HEK293 (cell line): Measurements from ENCODE around the gene PDE1C.

Source experiments
- CTCF ChIA-PET: fragments of 350-600 bp; formaldehyde crosslinking; extraction: SDS; loops from one replicate; lab custom pipeline; 2021; ENCODE audit warnings: antibody characterized with exemption; lab: Yijun Ruan, JAX
- POLR2A ChIA-PET: fragments of 300-600 bp; formaldehyde crosslinking; extraction: SDS; loops from one replicate; lab custom pipeline; 2020; ENCODE audit warnings: antibody characterized with exemption, inconsistent platforms; lab: Yijun Ruan, JAX
- H3K27ac ChIP-seq: fragments of 200-500 bp; sonication (Bioruptor generic); 2 replicates; pipeline ENCODE4 v1.5.1; 2014; ENCODE audit warnings: low read depth, low read length, control low read depth, inconsistent platforms; ENCODE audit errors: extremely low read depth
- H3K36me3 ChIP-seq, 2 experiments: fragments of 200-500 bp in 1 of 2; sonication (Bioruptor generic) in 1 of 2; 1 replicate in 1 of 2; 2 replicates in 1 of 2; pipeline ENCODE4 v1.5.1; 2014 to 2017; ENCODE audit warnings: inconsistent platforms in 2 of 2, low read length in 2 of 2; ENCODE audit not compliant: control insufficient read depth in 2 of 2, insufficient read depth in 1 of 2
- H3K4me1 ChIP-seq: fragments of 200-500 bp; sonication (Bioruptor generic); 2 replicates; pipeline ENCODE4 v1.5.1; 2014; ENCODE audit warnings: mild to moderate bottlenecking, low read length, inconsistent platforms; ENCODE audit not compliant: control insufficient read depth, insufficient read depth
- H3K4me3 ChIP-seq: 2 replicates; pipeline ENCODE4 v1.5.1; 2011; ENCODE audit warnings: low read depth, mild to moderate bottlenecking, control low read depth, low read length, moderate library complexity
- H3K9me3 ChIP-seq: fragments of 200-500 bp; sonication (Bioruptor generic); 2 replicates; pipeline ENCODE4 v1.5.1; 2014; ENCODE audit warnings: low read depth, low read length, inconsistent platforms; ENCODE audit not compliant: control insufficient read depth, insufficient read depth
- GFI1B ChIP-seq: fragments of 450-650 bp; formaldehyde crosslinking; IDR thresholded peaks from 2 replicates; pipeline ENCODE4 v1.5.1; 2016; ENCODE audit warnings: missing biosample characterization, missing genetic modification characterization
- SP3 ChIP-seq: fragments of 450-650 bp; formaldehyde crosslinking; IDR thresholded peaks from 2 replicates; pipeline ENCODE4 v1.5.1; 2016; ENCODE audit warnings: missing biosample characterization, missing genetic modification characterization
- ZBTB17 ChIP-seq: fragments of 450-650 bp; formaldehyde crosslinking; IDR thresholded peaks from 2 replicates; pipeline ENCODE4 v1.5.1; 2016; ENCODE audit warnings: missing biosample characterization, missing genetic modification characterization
- ZFP41 ChIP-seq: fragments of 450-650 bp; formaldehyde crosslinking; IDR thresholded peaks from 2 replicates; pipeline ENCODE4 v1.5.1; 2016; ENCODE audit warnings: missing biosample characterization, missing genetic modification characterization, borderline replicate concordance
- ZNF16 ChIP-seq: fragments of 450-650 bp; formaldehyde crosslinking; IDR thresholded peaks from 2 replicates; pipeline ENCODE4 v1.5.1; 2016; ENCODE audit warnings: low read depth, missing biosample characterization, missing genetic modification characterization
- ZNF169 ChIP-seq: fragments of 450-650 bp; formaldehyde crosslinking; IDR thresholded peaks from 2 replicates; pipeline ENCODE4 v1.5.1; 2016; ENCODE audit warnings: missing biosample characterization, missing genetic modification characterization
- ZNF175 ChIP-seq: fragments of 450-650 bp; formaldehyde crosslinking; IDR thresholded peaks from 2 replicates; pipeline ENCODE4 v1.5.1; 2016; ENCODE audit warnings: missing biosample characterization, missing genetic modification characterization
- ZNF2 ChIP-seq: fragments of 450-650 bp; formaldehyde crosslinking; IDR thresholded peaks from 2 replicates; pipeline ENCODE4 v1.5.1; 2016; ENCODE audit warnings: missing biosample characterization, missing genetic modification characterization
- ZNF248 ChIP-seq: fragments of 450-650 bp; formaldehyde crosslinking; IDR thresholded peaks from 2 replicates; pipeline ENCODE4 v1.5.1; 2017; ENCODE audit warnings: missing biosample characterization, missing genetic modification characterization
- ZNF311 ChIP-seq: fragments of 450-650 bp; formaldehyde crosslinking; IDR thresholded peaks from 2 replicates; pipeline ENCODE4 v1.5.1; 2017; ENCODE audit warnings: missing biosample characterization, missing genetic modification characterization, borderline replicate concordance
- ZNF335 ChIP-seq: fragments of 450-650 bp; formaldehyde crosslinking; conservative IDR thresholded peaks from 2 replicates; pipeline ENCODE4 v1.5.1; 2016; ENCODE audit warnings: missing biosample characterization, missing genetic modification characterization
- ZNF350 ChIP-seq: fragments of 450-650 bp; formaldehyde crosslinking; IDR thresholded peaks from 2 replicates; pipeline ENCODE4 v1.5.0; 2017; ENCODE audit warnings: missing biosample characterization, mild to moderate bottlenecking, missing genetic modification characterization
- ZNF660 ChIP-seq: fragments of 450-650 bp; IDR thresholded peaks from 2 replicates; pipeline ENCODE4 v1.5.1; 2018; ENCODE audit warnings: missing biosample characterization, mild to moderate bottlenecking, missing genetic modification characterization
- ZNF664 ChIP-seq: fragments of 450-650 bp; formaldehyde crosslinking; IDR thresholded peaks from 2 replicates; pipeline ENCODE4 v1.5.1; 2016; ENCODE audit warnings: missing biosample characterization, missing genetic modification characterization
- ZNF830 ChIP-seq: fragments of 450-650 bp; IDR thresholded peaks from 2 replicates; pipeline ENCODE4 v1.5.0; 2018; ENCODE audit warnings: missing biosample characterization, missing genetic modification characterization, low read depth, mild to moderate bottlenecking, moderate library complexity
- ZXDB ChIP-seq: fragments of 450-650 bp; formaldehyde crosslinking; IDR thresholded peaks from 2 replicates; pipeline ENCODE4 v1.5.1; 2016; ENCODE audit warnings: missing biosample characterization, missing genetic modification characterization
- TF ChIP-seq, protein P1 (sequence below): fragments of 450-650 bp; formaldehyde crosslinking; IDR thresholded peaks from 2 replicates; pipeline ENCODE4 v1.5.1; 2016; ENCODE audit warnings: missing biosample characterization, missing genetic modification characterization
- TF ChIP-seq, protein P2 (sequence below): fragments of 450-650 bp; formaldehyde crosslinking; IDR thresholded peaks from 2 replicates; pipeline ENCODE4 v1.5.1; 2016; ENCODE audit warnings: missing biosample characterization, missing genetic modification characterization
- TF ChIP-seq, protein P3 (sequence below): fragments of 450-650 bp; formaldehyde crosslinking; IDR thresholded peaks from 2 replicates; pipeline ENCODE4 v1.5.1; 2016; ENCODE audit warnings: missing biosample characterization, missing genetic modification characterization
- TF ChIP-seq, protein P4 (sequence below): fragments of 450-650 bp; formaldehyde crosslinking; IDR thresholded peaks from 2 replicates; pipeline ENCODE4 v1.5.1; 2016; ENCODE audit warnings: missing biosample characterization, missing genetic modification characterization

PDE1C gene

DNA sequence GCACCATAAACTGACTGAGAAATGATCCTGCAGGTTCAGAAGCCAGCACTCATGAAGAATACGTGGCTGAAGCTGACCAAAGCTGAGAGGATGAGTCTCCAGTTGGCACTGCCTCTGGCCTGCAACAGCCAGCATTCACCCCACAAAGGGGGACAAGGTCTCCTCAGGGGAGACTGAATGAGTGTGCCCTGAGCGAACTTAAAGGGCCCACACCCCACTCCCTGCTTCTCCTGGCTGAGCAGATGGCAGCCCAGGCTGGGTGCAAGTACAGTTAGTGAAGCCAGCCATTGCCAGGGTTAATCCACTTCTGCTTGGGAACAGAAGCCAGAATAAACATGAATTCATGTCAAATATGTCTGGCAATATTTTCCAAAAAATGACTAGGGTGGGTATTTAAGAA, 285.1 kb downstream of the PDE1C start:
- POLR2A ChIA-PET = no interaction called here
- Histone ChIP-seq H3K9me3 (no peaks in the 10 kb centered on the region), H3K27ac (no peak overlapping the region), H3K4me1 (no peaks in the 10 kb centered on the region), H3K4me3 (no peak overlapping the region), H3K36me3 (no peaks in the 10 kb centered on the region)
- TF ChIP-seq ZNF311 (tag by site-specific recombination) (no peak), ZNF175 (no peak), ZNF335 (tag by site-specific recombination) (no peak), ZXDB (tag by site-specific recombination) (no peak), SP3 (tag by site-specific recombination) (no peak), ZNF169 (tag by site-specific recombination) (no peak), ZBTB17 (tag by site-specific recombination) (no peak)
- TF ChIP-seq, protein P1, sequence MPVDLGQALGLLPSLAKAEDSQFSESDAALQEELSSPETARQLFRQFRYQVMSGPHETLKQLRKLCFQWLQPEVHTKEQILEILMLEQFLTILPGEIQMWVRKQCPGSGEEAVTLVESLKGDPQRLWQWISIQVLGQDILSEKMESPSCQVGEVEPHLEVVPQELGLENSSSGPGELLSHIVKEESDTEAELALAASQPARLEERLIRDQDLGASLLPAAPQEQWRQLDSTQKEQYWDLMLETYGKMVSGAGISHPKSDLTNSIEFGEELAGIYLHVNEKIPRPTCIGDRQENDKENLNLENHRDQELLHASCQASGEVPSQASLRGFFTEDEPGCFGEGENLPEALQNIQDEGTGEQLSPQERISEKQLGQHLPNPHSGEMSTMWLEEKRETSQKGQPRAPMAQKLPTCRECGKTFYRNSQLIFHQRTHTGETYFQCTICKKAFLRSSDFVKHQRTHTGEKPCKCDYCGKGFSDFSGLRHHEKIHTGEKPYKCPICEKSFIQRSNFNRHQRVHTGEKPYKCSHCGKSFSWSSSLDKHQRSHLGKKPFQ = no peak
- TF ChIP-seq, protein P2, sequence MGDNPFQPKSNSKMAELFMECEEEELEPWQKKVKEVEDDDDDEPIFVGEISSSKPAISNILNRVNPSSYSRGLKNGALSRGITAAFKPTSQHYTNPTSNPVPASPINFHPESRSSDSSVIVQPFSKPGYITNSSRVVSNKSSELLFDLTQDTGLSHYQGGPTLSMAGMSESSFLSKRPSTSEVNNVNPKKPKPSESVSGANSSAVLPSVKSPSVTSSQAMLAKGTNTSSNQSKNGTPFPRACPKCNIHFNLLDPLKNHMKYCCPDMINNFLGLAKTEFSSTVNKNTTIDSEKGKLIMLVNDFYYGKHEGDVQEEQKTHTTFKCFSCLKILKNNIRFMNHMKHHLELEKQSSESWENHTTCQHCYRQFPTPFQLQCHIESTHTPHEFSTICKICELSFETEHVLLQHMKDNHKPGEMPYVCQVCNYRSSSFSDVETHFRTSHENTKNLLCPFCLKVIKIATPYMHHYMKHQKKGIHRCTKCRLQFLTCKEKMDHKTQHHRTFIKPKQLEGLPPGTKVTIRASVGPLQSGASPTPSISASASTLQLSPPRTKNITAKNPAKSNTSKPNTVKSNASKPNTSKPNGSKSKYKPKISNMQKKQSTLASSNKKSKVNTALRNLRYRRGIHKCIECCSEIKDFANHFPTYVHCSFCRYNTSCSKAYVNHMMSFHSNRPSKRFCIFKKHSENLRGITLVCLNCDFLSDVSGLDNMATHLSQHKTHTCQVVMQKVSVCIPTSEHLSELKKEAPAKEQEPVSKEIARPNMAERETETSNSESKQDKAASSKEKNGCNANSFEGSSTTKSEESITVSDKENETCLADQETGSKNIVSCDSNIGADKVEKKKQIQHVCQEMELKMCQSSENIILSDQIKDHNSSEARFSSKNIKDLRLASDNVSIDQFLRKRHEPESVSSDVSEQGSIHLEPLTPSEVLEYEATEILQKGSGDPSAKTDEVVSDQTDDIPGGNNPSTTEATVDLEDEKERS (tag by site-specific recombination) = no peak
- TF ChIP-seq, protein P3, sequence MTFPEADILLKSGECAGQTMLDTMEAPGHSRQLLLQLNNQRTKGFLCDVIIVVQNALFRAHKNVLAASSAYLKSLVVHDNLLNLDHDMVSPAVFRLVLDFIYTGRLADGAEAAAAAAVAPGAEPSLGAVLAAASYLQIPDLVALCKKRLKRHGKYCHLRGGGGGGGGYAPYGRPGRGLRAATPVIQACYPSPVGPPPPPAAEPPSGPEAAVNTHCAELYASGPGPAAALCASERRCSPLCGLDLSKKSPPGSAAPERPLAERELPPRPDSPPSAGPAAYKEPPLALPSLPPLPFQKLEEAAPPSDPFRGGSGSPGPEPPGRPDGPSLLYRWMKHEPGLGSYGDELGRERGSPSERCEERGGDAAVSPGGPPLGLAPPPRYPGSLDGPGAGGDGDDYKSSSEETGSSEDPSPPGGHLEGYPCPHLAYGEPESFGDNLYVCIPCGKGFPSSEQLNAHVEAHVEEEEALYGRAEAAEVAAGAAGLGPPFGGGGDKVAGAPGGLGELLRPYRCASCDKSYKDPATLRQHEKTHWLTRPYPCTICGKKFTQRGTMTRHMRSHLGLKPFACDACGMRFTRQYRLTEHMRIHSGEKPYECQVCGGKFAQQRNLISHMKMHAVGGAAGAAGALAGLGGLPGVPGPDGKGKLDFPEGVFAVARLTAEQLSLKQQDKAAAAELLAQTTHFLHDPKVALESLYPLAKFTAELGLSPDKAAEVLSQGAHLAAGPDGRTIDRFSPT (tag by site-specific recombination) = no peak
- CTCF ChIA-PET = no interaction called here

DNA sequence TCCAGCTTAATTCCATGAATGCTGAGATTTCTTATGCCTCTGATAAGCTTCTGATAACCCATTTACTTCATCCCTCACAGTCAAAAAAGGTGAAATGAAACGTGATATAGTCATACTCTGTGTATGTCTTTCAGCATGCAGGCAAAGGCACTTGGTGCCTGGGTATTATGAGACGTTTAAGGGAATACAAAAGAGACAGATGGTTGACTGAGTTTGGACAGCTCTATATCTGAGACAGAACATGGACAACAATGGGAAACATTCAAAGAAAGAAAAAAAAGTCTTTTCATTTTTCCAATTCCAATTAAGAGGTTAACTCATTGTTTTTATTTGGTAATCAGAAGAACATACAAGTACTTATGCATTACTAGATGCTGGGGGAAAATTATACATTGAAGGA, 287.0 kb downstream of the PDE1C start:
- POLR2A ChIA-PET = no interaction called here
- no peaks in the 10 kb centered on the region for H3K36me3 ChIP-seq
- CTCF ChIA-PET = interaction anchor here (0.6 to 2.9 kb wide), 15 partner anchors 9 to 598 kb away, joined by 3 to 12 read pairs (median 4); no protein-coding TSS in a partner anchor
- no peak overlapping the region for H3K27ac ChIP-seq
- TF ChIP-seq ZNF830 (tag by site-specific recombination) (no peak), ZNF16 (tag by site-specific recombination) (no peak), ZNF350 (no peak), ZFP41 (no peak), GFI1B (tag by site-specific recombination) (no peak), ZNF664 (tag by site-specific recombination) (no peak), ZNF2 (no peak), ZNF248 (tag by site-specific recombination) (no peak), ZNF660 (tag by site-specific recombination) (no peak)
- TF ChIP-seq, protein P4, sequence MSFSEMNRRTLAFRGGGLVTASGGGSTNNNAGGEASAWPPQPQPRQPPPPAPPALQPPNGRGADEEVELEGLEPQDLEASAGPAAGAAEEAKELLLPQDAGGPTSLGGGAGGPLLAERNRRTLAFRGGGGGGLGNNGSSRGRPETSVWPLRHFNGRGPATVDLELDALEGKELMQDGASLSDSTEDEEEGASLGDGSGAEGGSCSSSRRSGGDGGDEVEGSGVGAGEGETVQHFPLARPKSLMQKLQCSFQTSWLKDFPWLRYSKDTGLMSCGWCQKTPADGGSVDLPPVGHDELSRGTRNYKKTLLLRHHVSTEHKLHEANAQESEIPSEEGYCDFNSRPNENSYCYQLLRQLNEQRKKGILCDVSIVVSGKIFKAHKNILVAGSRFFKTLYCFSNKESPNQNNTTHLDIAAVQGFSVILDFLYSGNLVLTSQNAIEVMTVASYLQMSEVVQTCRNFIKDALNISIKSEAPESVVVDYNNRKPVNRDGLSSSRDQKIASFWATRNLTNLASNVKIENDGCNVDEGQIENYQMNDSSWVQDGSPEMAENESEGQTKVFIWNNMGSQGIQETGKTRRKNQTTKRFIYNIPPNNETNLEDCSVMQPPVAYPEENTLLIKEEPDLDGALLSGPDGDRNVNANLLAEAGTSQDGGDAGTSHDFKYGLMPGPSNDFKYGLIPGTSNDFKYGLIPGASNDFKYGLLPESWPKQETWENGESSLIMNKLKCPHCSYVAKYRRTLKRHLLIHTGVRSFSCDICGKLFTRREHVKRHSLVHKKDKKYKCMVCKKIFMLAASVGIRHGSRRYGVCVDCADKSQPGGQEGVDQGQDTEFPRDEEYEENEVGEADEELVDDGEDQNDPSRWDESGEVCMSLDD = no peak
- H3K9me3 ChIP-seq = no peaks in the 10 kb centered on the region
- no peaks in the 10 kb centered on the region for H3K4me1 ChIP-seq
- H3K4me3 ChIP-seq = no peak overlapping the region
